Measurements from ENCODE around the gene ANKRD29.

ANKRD29 gene

DNA sequence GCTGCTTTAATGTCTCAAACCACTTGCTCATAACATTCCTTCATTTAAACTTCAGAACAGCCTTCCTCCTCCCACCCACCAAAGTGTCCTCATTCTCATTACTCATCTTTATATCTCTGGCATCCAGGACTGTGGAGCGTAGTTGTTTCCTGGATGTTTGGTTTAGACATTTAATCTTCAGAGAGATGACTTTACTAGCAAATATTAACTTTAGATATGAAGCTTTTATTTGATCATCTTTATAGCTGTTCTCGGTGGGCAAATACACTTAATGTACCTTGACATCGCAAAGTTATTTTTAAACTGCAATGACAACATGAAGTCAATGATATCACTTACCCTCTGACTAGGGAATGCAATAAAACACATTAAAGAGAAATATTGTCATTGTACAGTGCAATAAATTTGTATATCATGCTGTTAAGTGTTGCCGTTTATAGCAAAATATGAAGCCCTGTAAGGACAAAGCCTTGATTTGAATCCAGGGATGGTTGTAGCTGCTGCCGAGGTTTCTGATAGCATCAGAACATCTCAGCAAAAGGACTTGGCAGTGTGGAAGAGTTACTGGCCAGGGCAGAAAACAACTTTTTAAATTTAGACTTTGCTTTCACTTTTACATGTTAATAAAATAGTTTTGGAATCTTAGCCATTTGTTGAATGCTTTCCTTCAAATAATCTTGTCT lies 21.9 kb upstream of the ANKRD29 start:
- DNase-seq (ENCODE audit: low spot score): no peak
- in situ Hi-C loops (cut with MboI; ENCODE audit: low sequenced_read_pairs, unreplicated experiment): no loop called here
- TF ChIP-seq, protein P1, sequence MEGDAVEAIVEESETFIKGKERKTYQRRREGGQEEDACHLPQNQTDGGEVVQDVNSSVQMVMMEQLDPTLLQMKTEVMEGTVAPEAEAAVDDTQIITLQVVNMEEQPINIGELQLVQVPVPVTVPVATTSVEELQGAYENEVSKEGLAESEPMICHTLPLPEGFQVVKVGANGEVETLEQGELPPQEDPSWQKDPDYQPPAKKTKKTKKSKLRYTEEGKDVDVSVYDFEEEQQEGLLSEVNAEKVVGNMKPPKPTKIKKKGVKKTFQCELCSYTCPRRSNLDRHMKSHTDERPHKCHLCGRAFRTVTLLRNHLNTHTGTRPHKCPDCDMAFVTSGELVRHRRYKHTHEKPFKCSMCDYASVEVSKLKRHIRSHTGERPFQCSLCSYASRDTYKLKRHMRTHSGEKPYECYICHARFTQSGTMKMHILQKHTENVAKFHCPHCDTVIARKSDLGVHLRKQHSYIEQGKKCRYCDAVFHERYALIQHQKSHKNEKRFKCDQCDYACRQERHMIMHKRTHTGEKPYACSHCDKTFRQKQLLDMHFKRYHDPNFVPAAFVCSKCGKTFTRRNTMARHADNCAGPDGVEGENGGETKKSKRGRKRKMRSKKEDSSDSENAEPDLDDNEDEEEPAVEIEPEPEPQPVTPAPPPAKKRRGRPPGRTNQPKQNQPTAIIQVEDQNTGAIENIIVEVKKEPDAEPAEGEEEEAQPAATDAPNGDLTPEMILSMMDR (IDR thresholded peaks at IDR 0.05; ENCODE audit: borderline replicate concordance, control extremely low read depth, extremely low read depth, insufficient read depth, missing control alignments): no peak

DNA sequence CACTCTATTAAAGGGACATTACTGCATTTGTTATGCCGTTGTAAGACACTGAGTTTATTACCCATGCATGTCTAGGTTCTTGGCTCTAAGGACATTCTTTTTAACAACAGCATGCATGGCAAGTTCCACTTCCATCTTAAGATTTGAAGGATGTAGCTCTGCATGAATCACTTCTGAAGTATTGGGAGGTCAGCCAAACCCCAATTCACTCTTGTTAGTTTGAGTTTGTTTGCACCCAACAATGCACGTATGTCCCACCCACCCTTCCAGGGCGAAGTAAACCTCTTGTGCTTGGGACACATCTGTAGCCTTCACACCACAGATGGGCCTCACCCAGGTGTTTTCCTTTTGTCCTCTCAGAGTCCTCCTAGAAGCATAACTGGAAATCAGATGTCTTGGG lies 21.0 kb upstream of the ANKRD29 start:
- TF ChIP-seq, protein P1 (IDR thresholded peaks at IDR 0.05; ENCODE audit: borderline replicate concordance, control extremely low read depth, extremely low read depth, insufficient read depth, missing control alignments): no peak
- DNase-seq (ENCODE audit: low spot score): no peak
- in situ Hi-C loops (cut with MboI; ENCODE audit: low sequenced_read_pairs, unreplicated experiment): no loop called here

DNA sequence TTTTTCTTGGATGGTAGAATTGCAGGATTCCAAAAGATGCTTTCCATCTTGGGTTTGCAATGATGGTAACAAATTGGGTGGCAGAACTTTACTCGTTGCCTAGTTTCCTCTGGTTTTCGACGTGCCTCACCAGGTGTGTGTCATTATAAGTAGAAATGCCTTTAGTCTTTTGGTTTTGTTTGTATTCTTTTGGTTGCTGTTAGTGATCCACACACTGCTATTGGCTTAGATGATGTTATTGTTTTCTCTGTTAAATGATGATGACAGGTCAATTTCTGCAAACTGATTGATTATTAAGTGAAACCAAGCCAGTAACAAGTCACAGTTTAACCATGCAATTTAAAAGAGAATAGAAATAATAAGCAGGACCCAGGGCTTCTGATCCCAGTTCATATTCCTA lies 20.4 kb upstream of the ANKRD29 start:
- no peak for DNase-seq (ENCODE audit: low spot score)
- in situ Hi-C loops (cut with MboI; ENCODE audit: low sequenced_read_pairs, unreplicated experiment): no loop called here
- TF ChIP-seq, protein P1 (IDR thresholded peaks at IDR 0.05; ENCODE audit: borderline replicate concordance, control extremely low read depth, extremely low read depth, insufficient read depth, missing control alignments): no peak

DNA sequence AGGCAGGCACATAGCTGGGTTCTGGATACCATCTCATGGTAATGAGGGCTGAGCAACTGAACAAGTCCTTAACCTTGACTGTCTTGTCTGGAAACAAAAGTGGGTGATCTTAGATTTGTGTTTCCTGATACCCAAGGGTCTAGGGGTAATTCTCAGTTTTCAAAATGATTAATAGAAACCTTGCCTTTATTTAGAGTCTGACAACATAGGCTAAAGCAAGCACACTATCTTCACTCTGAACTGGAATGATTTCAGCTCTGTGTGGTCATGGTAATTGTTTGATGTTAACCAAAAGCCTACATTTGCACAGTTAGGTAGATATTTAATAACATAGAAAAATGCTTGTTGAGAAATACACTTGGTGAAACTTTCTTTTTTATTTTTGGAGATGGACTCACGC lies 19.8 kb upstream of the ANKRD29 start:
- TF ChIP-seq, protein P1 (IDR thresholded peaks at IDR 0.05; ENCODE audit: borderline replicate concordance, control extremely low read depth, extremely low read depth, insufficient read depth, missing control alignments): no peak
- in situ Hi-C loops (cut with MboI; ENCODE audit: low sequenced_read_pairs, unreplicated experiment): no loop called here
- peak; percentile 31 for DNase-seq (ENCODE audit: low spot score)

DNA sequence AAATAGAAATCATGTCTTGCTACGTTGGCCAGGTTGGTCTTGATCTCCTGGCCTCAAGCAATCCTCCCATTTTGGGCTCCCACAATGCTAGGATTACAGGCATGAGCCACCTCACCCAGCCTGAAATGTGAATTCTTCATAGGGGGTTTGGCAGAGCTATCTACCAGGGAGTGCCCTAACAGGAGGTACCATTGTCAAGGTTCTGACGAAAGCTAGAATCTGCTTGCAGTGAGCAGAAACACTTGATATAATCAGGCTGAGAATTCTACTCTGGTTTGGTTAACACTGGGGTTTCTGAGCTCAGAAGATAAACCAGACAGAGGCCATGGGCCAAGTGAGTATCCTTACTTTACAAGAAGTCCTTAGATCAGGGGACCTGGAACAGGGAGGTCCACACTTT lies 19.3 kb upstream of the ANKRD29 start:
- no peak for DNase-seq (ENCODE audit: low spot score)
- in situ Hi-C loops (cut with MboI; ENCODE audit: low sequenced_read_pairs, unreplicated experiment): no loop called here
- TF ChIP-seq, protein P1 (IDR thresholded peaks at IDR 0.05; ENCODE audit: borderline replicate concordance, control extremely low read depth, extremely low read depth, insufficient read depth, missing control alignments): no peak

DNA sequence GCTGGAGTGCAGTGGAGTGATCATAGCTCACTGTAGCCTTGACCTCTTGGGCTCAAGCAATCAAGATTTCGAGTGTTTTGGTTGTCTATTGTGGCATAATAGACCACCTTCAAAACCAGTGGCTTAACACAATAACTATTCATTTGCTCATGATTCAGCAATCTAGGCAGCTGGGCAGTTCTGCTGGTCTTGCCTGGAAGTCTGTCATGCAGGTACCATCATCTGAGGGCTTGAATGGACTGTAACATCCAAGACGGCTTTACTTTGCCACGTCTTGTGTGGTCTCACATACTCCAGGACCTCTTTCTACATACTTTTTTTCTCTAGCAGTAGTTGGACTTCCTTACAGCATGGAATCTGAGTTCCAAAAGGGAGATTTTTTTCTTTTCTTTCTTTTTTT lies 13.2 kb upstream of the ANKRD29 start:
- in situ Hi-C loops (cut with MboI; ENCODE audit: low sequenced_read_pairs, unreplicated experiment): no loop called here
- DNase-seq (ENCODE audit: low spot score): no peak
- TF ChIP-seq, protein P1 (IDR thresholded peaks at IDR 0.05; ENCODE audit: borderline replicate concordance, control extremely low read depth, extremely low read depth, insufficient read depth, missing control alignments): no peak

All from GM13976 (cell line).